GM10266 (cell line): ENCODE data around the gene HOXC6.
A peak's percentile ranks its signal among the peaks of the same experiment; 100 is the strongest.

ENCODE experiments used
- DNase-seq: peaks from one replicate; pipeline ENCODE4 v3.0.0; 2012; ENCODE audit errors: extremely low spot score
- TF ChIP-seq, protein P1 (sequence below): IDR thresholded peaks from 2 replicates; pipeline ENCODE4 v1.5.1; 2012; ENCODE audit warnings: mild to moderate bottlenecking, low read depth; ENCODE audit not compliant: control insufficient read depth, insufficient read depth; ENCODE audit errors: missing control alignments

Gene HOXC6

GRCh38 chr12:54030442-54030801 is 2.2 kb downstream of the HOXC6 start:
- no peak for DNase-seq
- TF ChIP-seq, protein P1, sequence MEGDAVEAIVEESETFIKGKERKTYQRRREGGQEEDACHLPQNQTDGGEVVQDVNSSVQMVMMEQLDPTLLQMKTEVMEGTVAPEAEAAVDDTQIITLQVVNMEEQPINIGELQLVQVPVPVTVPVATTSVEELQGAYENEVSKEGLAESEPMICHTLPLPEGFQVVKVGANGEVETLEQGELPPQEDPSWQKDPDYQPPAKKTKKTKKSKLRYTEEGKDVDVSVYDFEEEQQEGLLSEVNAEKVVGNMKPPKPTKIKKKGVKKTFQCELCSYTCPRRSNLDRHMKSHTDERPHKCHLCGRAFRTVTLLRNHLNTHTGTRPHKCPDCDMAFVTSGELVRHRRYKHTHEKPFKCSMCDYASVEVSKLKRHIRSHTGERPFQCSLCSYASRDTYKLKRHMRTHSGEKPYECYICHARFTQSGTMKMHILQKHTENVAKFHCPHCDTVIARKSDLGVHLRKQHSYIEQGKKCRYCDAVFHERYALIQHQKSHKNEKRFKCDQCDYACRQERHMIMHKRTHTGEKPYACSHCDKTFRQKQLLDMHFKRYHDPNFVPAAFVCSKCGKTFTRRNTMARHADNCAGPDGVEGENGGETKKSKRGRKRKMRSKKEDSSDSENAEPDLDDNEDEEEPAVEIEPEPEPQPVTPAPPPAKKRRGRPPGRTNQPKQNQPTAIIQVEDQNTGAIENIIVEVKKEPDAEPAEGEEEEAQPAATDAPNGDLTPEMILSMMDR, result no peak

- TF ChIP-seq, protein P1, result no peak
- no peak for DNase-seq
Measured at GRCh38 chr12:54030889-54031471, 2.7 kb downstream of the HOXC6 start.

DNA sequence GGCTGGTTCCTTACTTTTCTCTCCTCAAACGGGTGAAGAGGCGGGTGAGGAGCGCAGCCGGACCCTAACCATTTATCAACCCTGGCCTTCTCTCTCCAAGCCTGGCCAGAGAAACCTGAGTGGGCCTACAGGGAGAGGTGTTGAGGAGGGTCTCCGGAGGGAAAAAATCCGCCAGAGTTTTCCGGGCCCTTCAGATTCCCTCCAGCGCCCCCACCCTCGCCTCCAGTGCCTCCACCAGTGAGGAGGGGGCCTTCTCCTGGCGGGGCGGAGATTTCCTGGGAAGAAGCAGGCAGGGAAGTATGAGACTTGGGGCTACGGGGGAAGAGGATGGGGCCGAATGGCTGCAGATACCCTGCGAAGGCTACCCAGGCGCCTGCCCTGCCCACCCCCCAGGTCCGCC is 3.2 kb downstream of the HOXC6 start:
- no peak for DNase-seq
- TF ChIP-seq, protein P1, result no peak

- TF ChIP-seq, protein P1, result peak; percentile 0
- DNase-seq, result peak; percentile 57
Measured at GRCh38 chr12:54032086-54032619, 3.9 kb downstream of the HOXC6 start.

- peak; percentile 92 for DNase-seq
- TF ChIP-seq, protein P1, result peak; percentile 92
Measured at GRCh38 chr12:54032627-54033100, 4.4 kb downstream of the HOXC6 start, which contains the start of gene HOXC5. HOXC5 (plus strand) TSS chr12:54033050; CDS start chr12:54033123, 73 bp downstream.

GRCh38 chr12:54033106-54033979 is 5.1 kb downstream of the HOXC6 start:
- DNase-seq, result no peak
- TF ChIP-seq, protein P1, result no peak
